ENCODE data around the gene CHST8.

Gene CHST8

GRCh38 chr19:33799476-33799875, 177.7 kb downstream of the CHST8 start:
- no peak for DNase-seq

- DNase-seq = no peak
Observed at GRCh38 chr19:33800012-33800680, 178.4 kb downstream of the CHST8 start.

GRCh38 chr19:33801411-33801810, 179.7 kb downstream of the CHST8 start:
- DNase-seq = no peak

DNA sequence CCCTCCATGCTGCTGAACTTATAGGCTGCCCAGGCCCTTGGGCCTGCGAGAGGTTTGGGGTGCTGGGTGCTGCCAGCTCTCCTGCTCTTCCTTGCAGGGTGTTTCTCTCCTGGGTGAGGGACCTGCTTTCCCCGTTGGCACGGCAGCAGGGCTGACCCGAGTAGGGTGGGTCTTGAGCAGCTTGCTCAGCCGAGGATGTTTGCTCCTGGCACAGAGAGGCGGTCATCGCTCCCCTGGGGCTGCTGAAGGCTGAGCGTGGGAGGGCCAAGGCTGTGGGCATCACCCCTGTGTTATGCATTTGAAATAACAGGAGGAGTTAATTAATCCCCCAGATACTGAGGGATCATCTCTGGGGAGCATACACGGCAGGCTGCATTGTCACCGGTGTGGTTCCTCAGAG, 180.2 kb downstream of the CHST8 start:
- no peak for DNase-seq

- DNase-seq = no peak
Observed at GRCh38 chr19:33802801-33803200, 181.0 kb downstream of the CHST8 start.

DNA sequence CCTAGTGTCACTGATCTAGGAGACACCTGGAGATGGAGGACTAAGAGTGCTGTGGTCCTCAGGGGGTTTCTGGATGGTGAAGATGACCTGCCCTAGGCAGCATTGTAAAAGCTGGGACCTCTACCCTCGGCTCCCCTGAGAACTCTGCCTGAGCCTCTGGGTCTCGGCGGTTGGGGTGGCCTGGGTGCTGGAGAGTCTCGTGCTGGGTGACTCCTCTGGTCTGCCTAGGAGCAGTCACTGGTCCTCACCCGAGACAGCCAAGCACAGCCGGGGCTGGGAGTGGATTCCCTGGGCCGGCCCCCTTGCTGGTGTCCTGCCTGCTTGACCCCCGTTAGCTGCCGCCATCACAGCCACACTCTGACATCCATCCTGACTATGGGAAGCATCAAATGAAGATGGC, 181.6 kb downstream of the CHST8 start:
- DNase-seq = no peak

DNA sequence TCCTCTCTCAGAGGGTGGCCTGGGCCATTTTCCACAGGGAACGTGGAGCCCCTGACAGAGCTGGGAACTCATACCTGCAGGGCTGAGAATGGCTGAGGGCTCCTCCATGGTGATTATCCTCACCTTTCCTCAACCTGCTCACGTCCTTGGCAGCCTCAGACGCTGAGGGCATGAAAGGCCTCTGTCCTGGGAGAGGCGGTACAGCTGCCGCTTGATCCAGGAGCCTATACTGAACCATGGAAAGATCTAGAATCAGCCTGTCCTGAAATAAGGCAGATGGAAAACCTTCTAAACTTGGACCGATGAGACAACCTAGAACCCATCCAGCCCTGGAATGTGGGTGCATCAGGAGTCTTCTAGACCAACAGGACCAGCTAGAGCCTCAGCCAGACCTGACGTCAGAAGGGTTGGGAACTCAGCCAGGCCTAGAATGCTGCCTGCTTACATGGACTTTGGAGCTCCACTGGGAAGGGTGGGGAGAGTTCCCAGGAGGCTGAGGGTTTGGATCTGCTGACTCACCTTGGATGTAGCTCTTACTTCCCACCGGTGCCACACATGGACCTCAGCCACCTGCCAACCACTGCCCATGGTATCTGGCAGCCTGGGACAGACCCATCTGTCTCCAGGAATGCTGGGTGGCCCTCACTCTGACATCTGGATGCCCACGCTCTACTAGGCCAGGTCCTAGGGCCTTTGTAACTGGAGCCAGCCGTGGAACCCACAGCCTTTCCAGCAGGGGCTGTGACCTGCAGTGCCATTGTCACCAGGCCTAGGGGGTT, 182.5 kb downstream of the CHST8 start:
- no peak for DNase-seq

- no peak for DNase-seq
Observed at GRCh38 chr19:33805313-33805712, 183.6 kb downstream of the CHST8 start.

DNA sequence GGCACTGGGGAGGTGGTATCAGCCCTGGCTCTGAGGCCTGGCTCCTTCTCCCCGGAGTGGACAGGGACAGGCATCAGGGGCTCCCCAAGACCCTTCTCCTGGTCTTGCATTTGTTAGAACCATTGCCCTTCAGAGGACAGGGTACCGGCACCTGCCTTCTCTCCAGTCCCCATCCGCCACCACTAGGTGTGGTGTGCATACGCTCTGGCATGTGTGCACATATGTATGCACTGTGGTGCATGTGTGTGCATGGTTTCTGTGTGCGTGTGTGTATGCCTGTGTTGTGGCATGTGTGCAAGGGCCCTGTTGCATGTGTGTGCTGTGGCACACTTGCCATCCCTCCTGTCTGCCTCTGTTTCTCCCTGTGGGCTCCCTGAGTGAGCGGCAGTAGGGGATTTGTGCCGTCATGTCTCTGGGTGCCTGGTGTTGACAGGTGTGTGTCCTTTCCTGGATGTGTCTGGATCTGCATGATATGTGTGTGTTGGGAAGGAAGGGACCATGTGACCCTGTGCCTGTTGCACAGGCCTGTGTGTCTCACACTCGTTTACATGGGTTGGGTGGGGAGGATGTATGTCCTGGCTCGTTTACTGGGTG, 184.2 kb downstream of the CHST8 start:
- DNase-seq = no peak

- DNase-seq = no peak
Observed at GRCh38 chr19:33806434-33806881, 184.7 kb downstream of the CHST8 start.

- DNase-seq = no peak
Observed at GRCh38 chr19:33808399-33808798, 186.6 kb downstream of the CHST8 start.

GRCh38 chr19:33809960-33810359, 188.2 kb downstream of the CHST8 start:
- DNase-seq = no peak

DNA sequence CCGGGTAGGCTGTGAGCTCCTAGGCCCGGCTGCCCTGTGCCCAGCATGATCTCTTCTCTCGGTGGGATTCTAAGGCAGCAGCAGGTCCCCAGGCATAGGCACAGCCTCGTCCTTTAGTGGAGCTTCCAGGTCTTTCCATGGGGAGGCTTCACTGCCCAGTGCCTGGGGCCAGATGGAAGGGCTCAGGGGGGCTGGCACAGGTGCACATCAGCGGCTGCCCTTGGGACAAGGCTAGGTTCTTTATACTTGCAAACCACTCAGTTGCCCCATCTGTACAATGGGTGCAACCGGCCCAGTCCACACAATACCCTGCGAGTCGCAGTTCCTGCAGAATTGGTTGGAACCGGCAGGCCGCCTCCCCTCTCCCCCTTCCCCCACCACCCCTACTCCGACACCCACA, 189.1 kb downstream of the CHST8 start:
- no peak for DNase-seq

DNA sequence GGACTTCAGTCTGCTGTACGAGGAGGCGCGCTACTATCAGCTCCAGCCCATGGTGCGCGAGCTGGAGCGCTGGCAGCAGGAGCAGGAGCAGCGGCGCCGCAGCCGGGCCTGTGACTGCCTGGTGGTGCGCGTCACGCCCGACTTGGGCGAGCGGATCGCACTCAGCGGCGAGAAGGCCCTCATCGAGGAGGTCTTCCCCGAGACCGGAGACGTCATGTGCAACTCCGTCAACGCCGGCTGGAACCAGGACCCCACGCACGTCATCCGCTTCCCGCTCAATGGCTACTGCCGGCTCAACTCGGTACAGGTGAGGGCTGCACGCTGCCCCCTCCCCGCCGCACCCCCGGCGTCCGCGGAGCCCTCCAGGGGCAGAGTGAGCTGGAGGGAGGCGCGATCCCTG, 189.5 kb downstream of the CHST8 start:
- DNase-seq = no peak

- no peak for DNase-seq
Observed at GRCh38 chr19:33811736-33812387, 190.1 kb downstream of the CHST8 start.

- DNase-seq = no peak
Observed at GRCh38 chr19:33812388-33813330, 190.9 kb downstream of the CHST8 start.

DNA sequence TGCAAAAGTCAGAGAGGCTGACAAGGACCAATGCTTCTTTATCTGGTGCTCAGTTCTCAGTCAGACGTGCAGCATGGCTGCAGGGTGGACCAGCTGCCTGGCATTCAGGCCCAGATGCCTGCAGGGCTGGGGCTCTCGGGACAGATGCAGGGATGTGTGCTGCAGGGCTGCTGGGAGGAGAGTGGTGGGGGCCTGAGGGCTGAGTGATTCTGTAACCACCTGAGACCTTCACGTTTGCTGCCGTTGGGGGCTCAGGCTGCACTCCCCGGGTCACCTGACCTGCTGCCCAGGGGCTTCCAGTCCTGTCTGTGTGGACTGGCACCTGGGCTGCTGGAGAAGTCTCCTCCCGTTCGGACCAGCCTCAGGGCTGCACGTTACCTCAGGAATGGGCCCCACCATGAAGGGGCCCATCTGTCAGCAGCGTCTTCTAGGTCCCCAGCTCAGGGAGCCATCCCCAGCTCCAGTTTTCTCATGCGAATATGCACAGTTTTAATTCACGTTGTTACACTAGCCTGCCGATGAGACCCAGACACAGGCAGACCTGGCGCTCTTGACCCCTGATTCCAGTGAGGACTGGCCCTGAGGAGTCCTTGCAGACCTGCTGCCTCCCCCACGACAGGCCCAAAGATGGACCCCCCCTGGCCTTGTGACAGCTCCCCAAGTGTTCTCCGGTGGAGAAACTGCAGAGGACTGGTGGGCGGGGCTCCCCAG, 191.8 kb downstream of the CHST8 start:
- DNase-seq = no peak

DNA sequence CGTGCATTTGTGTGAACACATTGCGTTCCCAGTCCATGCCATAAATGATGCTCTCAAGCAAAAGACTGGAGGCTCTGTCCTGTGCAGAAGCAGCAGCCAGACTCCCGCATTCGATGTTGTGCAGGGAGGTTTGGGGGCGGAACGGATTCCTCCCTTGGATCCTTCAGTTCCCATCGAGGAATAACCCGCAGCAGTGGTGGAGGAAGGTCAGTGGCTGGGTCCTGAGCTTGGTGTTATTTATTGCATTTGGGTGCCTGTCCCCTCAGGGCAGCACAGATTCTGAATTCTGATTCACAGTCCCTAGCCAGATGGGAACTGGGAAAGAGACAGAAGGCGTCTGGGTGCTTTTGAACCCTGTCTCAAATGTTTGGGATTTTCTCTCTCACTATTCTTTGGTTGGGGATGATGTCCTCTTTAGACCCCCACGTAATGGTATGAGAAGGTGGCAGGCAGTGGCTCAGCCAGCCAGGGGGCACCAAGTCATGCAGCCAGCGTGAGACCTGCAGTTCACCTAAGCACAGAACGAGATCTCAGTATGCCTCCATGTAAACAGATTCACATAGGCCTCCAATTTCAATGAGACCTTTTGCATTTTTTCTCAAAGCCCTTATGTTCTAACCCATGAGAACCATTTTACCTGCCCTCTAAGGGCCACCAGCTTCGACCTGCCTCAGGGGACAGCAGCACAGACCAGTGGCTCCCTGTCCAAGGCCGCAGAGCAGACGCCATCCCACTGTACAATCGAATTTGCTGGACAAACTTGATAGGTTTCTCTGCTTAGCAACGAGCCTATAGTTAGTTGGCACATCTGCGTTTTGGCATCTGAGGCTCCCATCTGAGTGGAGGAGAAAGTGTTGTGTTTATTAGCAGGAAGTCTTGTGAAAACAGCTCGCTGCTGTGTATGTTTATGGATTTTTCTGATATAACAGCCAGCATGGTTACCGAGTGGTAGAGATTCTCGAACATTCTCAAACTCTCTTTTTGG, 192.7 kb downstream of the CHST8 start:
- DNase-seq = no peak

GRCh38 chr19:33815380-33816340, 193.9 kb downstream of the CHST8 start:
- DNase-seq = no peak

Data from NCI-H1436 treated with DMSO at 0.1 percent for 48 hours (cell line).